Fibroblast of villous mesenchyme (primary cell): Measurements from ENCODE around the gene ITM2B. TPM values are rescaled to one million over a fixed set of nuclear protein-coding genes. Genes with fewer than 3 reads are reported as not detected.
"Not testable (repeated sequence)": the region's sequence is repeated elsewhere in the genome, so short reads cannot be mapped to it uniquely, and the experiment has no call there.

ENCODE experiments used
- DNase-seq: peaks from one replicate; pipeline ENCODE4 v3.0.0-alpha.2; 2010; ENCODE audit warnings: low read depth
- H3K4me3 ChIP-seq: 2 replicates; pipeline ENCODE4 v1.5.1; 2011; ENCODE audit warnings: low read depth, mild to moderate bottlenecking, low read length
- CTCF ChIP-seq: IDR thresholded peaks from 2 replicates; pipeline ENCODE4 v1.5.1; 2012; ENCODE audit warnings: low read depth, mild to moderate bottlenecking, low read length; ENCODE audit not compliant: insufficient read depth
- total RNA-seq: library from RNA; depleted of rRNA; stranded (reverse); fragments of >200 nt; gene quantifications from 2 replicates; pipeline ENCODE4 v1.2.3, GENCODE V29; 2012

Gene ITM2B
- total RNA-seq, 1 donor: 112 TPM

- no peak for TF ChIP-seq CTCF
- no peak for DNase-seq
- H3K4me3 ChIP-seq: no peak overlapping the region
Observed at GRCh38 chr13:48214519-48215121, 18.4 kb upstream of the ITM2B start.

GRCh38 chr13:48215511-48216203 is 17.3 kb upstream of the ITM2B start:
- H3K4me3 ChIP-seq, DNase-seq: not testable (repeated sequence)

- H3K4me3 ChIP-seq: no peak overlapping the region
- TF ChIP-seq CTCF: no peak
- DNase-seq: no peak
Observed at GRCh38 chr13:48216204-48216711, 16.7 kb upstream of the ITM2B start.

- no peak overlapping the region for H3K4me3 ChIP-seq
- no peak for TF ChIP-seq CTCF
- DNase-seq: no peak
Observed at GRCh38 chr13:48220592-48220980, 12.4 kb upstream of the ITM2B start.

- DNase-seq: peak; percentile 80
- no peak overlapping the region for H3K4me3 ChIP-seq
- no peak for TF ChIP-seq CTCF
Observed at GRCh38 chr13:48220981-48221685, 11.9 kb upstream of the ITM2B start.

- TF ChIP-seq CTCF: no peak
- DNase-seq: no peak
- no peak overlapping the region for H3K4me3 ChIP-seq
Observed at GRCh38 chr13:48221686-48222187, 11.3 kb upstream of the ITM2B start.
